ENCODE results near the gene CKS2. TPM values are rescaled to one million over a fixed set of nuclear protein-coding genes. Genes with fewer than 3 reads are reported as not detected.

Gene CKS2
- total RNA-seq, 4 donors from 2014 or later, result 9.4 to 25.4 (median 21.1) TPM

DNA sequence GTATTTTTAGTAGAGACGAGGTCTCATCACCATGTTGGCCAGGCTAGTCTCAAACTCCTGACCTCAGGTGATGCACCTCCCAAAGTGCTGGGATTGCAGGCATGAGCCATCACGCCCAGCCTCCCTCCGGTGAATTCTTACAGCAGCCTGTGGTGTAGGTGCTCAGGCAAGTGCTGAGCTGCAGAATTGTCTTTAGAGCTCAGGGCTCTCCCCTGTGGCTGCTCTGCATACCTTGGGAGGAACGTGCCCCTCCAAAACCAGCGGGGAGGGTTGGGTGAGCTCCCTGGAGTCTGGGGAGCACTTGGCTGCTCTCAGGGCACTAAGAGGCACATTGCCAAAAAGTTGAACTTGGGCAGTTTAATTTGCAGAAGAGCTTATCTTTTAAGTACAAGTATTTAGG, 36.7 kb downstream of the CKS2 start:
- H3K4me3 ChIP-seq (ENCODE audit: low read depth, poor library complexity, severe bottlenecking), result no peak overlapping the region
- intact Hi-C loops (cut with DNase I; ENCODE audit: low total_unique reads), result no loop called here
- DNase-seq (ENCODE audit: low spot score in 2 of 2), result peak in 1 of 2 donors; percentile 42
- 65 to 75% methylated on average over 5 of the region's 5 CpGs for WGBS, 2 donors
- no peak for TF ChIP-seq POLR2A (IDR thresholded peaks at IDR 0.05)
- TF ChIP-seq, protein P1, sequence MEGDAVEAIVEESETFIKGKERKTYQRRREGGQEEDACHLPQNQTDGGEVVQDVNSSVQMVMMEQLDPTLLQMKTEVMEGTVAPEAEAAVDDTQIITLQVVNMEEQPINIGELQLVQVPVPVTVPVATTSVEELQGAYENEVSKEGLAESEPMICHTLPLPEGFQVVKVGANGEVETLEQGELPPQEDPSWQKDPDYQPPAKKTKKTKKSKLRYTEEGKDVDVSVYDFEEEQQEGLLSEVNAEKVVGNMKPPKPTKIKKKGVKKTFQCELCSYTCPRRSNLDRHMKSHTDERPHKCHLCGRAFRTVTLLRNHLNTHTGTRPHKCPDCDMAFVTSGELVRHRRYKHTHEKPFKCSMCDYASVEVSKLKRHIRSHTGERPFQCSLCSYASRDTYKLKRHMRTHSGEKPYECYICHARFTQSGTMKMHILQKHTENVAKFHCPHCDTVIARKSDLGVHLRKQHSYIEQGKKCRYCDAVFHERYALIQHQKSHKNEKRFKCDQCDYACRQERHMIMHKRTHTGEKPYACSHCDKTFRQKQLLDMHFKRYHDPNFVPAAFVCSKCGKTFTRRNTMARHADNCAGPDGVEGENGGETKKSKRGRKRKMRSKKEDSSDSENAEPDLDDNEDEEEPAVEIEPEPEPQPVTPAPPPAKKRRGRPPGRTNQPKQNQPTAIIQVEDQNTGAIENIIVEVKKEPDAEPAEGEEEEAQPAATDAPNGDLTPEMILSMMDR (IDR thresholded peaks at IDR 0.05), result no peak

DNA sequence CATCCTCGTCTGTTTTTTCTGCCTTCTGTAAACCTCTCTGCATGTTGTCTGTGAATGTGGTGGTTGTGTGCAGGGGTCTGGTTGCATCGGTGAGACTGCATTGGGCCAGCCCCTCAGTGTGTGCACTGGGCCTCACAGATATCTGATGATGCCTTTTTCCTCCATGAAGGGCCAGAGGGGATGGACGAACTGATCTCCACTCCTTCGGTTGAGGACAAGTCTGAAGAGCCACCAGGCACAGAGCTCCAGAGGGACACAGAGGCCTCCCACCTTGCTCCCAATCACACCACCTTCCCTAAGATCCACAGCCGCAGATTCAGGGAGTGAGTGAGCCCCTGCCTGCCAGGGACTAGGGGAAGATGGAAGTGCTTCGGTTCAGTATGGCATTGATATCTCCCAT, 38.6 kb downstream of the CKS2 start:
- 89 to 90% methylated on average over 6 of the region's 6 CpGs for WGBS, 2 donors
- DNase-seq (ENCODE audit: low spot score in 2 of 2), result peak in 1 of 2 donors; percentile 66
- TF ChIP-seq, protein P1 (IDR thresholded peaks at IDR 0.05), result no peak
- no peak for TF ChIP-seq POLR2A (IDR thresholded peaks at IDR 0.05)
- intact Hi-C loops (cut with DNase I; ENCODE audit: low total_unique reads), result loop anchor here (10.0 kb wide), 1 partner anchor 65 kb away; no protein-coding TSS in a partner anchor
- no peak overlapping the region for H3K4me3 ChIP-seq (ENCODE audit: low read depth, poor library complexity, severe bottlenecking)

DNA sequence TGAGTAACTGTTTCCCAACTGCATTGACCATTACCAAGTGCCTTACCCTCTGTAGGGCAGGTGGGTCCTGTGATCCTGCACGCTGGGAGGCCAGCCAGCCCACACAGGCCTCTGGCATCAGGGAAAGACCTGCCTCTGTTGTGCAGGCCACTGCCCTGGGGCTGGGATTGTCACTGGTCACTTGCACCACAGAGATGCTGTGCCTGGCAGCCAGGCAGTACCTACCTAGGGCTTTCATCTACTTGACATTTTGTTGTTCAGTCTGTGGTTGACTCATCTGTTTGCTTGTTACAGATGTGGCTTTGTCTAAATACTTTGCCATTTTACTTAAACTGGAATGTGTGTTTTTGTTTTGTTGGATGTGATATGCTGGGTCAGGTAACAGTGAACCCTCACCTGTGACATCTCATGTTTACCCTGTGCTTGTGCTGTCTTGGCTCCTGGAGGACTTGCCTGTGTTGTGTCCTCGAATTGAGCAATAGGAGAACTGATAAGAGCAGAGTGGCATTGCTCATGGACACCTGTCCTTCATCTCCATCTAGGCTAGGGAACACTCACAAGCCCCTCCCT, 40.1 kb downstream of the CKS2 start:
- intact Hi-C loops (cut with DNase I; ENCODE audit: low total_unique reads), result loop anchor here (10.0 kb wide), 1 partner anchor 64 kb away; no protein-coding TSS in a partner anchor
- 93 to 94% methylated on average over 2 of the region's 2 CpGs for WGBS, 2 donors
- TF ChIP-seq, protein P1 (IDR thresholded peaks at IDR 0.05), result no peak
- TF ChIP-seq POLR2A (IDR thresholded peaks at IDR 0.05), result no peak
- no peak overlapping the region for H3K4me3 ChIP-seq (ENCODE audit: low read depth, poor library complexity, severe bottlenecking)
- DNase-seq (ENCODE audit: low spot score in 2 of 2), result peak in 1 of 2 donors; percentile 63

DNA sequence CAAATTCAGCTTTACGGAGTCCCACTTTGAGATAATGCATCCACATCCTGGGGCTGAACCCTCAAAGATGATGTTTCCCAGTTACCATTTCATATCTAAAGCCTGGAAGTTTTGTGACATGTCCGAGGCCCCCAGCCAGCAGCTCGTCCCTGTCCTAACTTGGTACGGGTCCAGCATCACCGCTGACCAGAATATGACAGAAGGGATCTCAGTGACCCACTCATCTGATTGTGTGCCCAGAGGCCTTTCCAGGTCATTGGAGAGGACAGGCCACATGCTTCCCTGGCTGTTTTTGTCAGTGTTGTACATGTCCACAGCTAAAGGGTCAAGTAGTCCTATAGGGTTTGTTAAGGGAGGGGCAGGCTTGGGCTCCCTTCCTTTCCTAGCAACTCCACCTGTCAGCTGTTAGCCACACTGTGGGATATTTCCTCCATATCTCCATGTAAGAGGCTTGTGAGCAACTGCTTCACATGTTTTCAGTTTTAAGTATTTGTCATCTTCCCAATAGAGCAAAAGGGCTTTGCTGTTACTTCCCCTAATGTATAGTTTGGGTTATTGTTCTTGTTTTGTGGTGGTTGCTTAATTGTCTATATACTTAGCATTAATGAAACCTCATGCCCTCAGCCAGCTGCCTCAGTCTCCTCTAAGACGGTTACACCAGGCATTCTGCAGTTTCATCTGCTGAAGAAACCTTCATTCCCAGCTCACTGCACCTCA, 40.7 kb downstream of the CKS2 start:
- no peak for TF ChIP-seq POLR2A (IDR thresholded peaks at IDR 0.05)
- TF ChIP-seq, protein P1 (IDR thresholded peaks at IDR 0.05), result no peak
- intact Hi-C loops (cut with DNase I; ENCODE audit: low total_unique reads), result loop anchor here (10.0 kb wide), 1 partner anchor 63 kb away; no protein-coding TSS in a partner anchor
- DNase-seq (ENCODE audit: low spot score in 2 of 2), result peak in 1 of 2 donors; percentile 74
- 94 to 97% methylated on average over 6 of the region's 6 CpGs for WGBS, 2 donors
- no peak overlapping the region for H3K4me3 ChIP-seq (ENCODE audit: low read depth, poor library complexity, severe bottlenecking)

DNA sequence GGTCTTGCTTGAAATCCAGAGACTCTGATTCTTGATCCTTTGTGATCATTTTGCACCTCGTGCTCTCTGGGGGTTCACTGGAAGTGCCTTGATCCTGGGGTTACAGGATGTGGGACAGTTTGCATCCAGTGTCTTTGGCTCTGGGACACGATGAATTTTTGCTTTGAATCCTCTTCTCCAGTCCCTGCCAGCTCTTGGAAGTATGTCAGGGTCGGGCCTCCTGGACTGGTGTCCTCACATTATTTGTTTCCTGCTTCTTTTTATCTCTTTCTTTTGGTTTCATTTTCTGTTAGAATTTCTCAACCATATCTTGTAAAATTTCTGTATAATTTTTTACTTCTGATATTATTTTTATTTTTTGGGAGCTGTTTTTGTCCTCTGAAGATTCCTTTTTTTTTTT, 41.5 kb downstream of the CKS2 start:
- DNase-seq (ENCODE audit: low spot score in 2 of 2), result peak in 1 of 2 donors; percentile 39
- 48 to 52% methylated on average over 3 of the region's 3 CpGs for WGBS, 2 donors
- H3K4me3 ChIP-seq (ENCODE audit: low read depth, poor library complexity, severe bottlenecking), result no peak overlapping the region
- intact Hi-C loops (cut with DNase I; ENCODE audit: low total_unique reads), result loop anchor here (10.0 kb wide), 1 partner anchor 62 kb away; no protein-coding TSS in a partner anchor
- no peak for TF ChIP-seq POLR2A (IDR thresholded peaks at IDR 0.05)
- TF ChIP-seq, protein P1 (IDR thresholded peaks at IDR 0.05), result no peak

All from lower leg skin (tissue), 4 donors.